Measurements from ENCODE around the gene NEU2. TPM values are rescaled to one million over a fixed set of nuclear protein-coding genes. Genes with fewer than 3 reads are reported as not detected.

The NEU2 gene
- total RNA-seq, 1 experiment from 2014 or later: not detected

DNA sequence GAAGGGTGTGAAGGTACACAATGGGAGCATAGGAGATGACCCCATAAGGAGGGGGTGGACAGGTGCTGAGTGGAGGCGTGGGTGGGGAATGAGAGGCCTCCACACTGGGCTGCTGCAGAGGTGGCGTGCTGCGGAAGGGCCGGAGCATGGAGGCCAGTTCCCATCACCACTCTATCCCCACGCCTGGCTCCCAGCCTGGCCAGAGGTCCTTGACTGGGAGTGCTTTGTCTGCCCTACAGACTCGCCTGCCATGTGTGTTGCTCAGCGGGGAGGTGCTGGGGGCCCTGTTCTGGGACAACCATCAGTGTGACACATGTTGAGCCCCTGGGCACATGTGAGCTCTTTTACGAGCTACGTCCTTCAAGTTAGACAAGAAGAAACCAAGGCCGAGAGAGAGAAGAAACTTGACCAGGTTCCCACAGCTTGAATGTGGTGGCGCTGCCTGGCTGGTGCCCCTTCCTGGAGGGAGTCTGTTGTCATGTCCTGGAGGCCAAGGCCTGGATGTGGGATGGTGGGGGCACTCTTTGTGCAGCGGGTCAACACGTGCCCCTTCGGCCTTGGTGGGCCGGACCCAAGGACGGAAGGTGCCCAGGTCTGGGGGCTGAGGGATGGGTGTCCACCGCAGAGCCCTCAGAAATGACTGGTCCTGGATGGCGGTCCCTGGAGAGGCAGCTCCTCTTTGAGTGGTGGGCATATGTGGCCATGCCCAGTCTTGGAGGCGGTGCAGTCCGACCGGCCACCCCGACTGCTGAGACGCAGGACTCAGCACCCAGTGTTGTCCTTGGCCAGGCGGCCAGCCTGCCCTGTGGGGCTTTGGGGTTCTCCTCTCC, 26.5 kb downstream of the NEU2 start:
- intact Hi-C loops (cut with micrococcal nuclease; ENCODE audit: unreplicated experiment): loop anchor here (10.0 kb wide), 1 partner anchor 454 kb away; no protein-coding TSS in a partner anchor
- no peaks in the 10 kb centered on the region for H3K36me3 ChIP-seq (ENCODE audit: insufficient read depth, low read length, poor library complexity, severe bottlenecking)
- BruUV-seq (replicated peaks): no TSS peak
- no peaks in the 10 kb centered on the region for H3K9me3 ChIP-seq (ENCODE audit: low read depth, low read length, poor library complexity, severe bottlenecking)
- no peak for DNase-seq (ENCODE audit: low spot score)
- no peaks in the 10 kb centered on the region for H3K27me3 ChIP-seq (replicated peaks; ENCODE audit: insufficient read depth, low read depth, low read length, poor library complexity)
- CTCF ChIA-PET: no interaction called here
- no peak overlapping the region for H3K4me3 ChIP-seq (ENCODE audit: low read depth, low read length, poor library complexity, severe bottlenecking)
- no peaks in the 10 kb centered on the region for H3K4me1 ChIP-seq (ENCODE audit: insufficient read depth, low read length, poor library complexity, severe bottlenecking)
- TF ChIP-seq EZH2 (IDR thresholded peaks at IDR 0.05; ENCODE audit: borderline replicate concordance, low read depth, low read length, poor library complexity, severe bottlenecking): no peak
- TF ChIP-seq, protein P1, sequence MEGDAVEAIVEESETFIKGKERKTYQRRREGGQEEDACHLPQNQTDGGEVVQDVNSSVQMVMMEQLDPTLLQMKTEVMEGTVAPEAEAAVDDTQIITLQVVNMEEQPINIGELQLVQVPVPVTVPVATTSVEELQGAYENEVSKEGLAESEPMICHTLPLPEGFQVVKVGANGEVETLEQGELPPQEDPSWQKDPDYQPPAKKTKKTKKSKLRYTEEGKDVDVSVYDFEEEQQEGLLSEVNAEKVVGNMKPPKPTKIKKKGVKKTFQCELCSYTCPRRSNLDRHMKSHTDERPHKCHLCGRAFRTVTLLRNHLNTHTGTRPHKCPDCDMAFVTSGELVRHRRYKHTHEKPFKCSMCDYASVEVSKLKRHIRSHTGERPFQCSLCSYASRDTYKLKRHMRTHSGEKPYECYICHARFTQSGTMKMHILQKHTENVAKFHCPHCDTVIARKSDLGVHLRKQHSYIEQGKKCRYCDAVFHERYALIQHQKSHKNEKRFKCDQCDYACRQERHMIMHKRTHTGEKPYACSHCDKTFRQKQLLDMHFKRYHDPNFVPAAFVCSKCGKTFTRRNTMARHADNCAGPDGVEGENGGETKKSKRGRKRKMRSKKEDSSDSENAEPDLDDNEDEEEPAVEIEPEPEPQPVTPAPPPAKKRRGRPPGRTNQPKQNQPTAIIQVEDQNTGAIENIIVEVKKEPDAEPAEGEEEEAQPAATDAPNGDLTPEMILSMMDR (conservative IDR thresholded peaks at IDR 0.05; ENCODE audit: low read depth, low read length): no peak
- POLR2A ChIA-PET (ENCODE audit: low non-redundant PET): interaction anchor here (0.5 kb wide), 1 partner anchor 226 kb away, joined by 5 read pairs; no protein-coding TSS in a partner anchor
- H3K27ac ChIP-seq (ENCODE audit: low read depth, low read length, poor library complexity, severe bottlenecking): no peak overlapping the region

DNA sequence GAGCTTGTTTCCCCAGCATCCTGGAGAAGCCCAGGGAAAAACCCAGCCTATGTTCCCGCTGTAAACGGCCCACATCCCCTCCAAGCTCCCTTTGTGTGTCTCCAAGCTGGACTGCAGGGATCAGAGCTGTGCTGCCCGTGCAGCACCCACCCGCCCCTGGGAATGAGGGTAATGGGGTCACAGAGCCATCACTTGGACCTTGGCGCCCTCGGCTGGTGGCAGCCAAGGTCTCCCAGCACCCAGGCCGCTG, 27.0 kb downstream of the NEU2 start:
- no peaks in the 10 kb centered on the region for H3K9me3 ChIP-seq (ENCODE audit: low read depth, low read length, poor library complexity, severe bottlenecking)
- no peaks in the 10 kb centered on the region for H3K4me1 ChIP-seq (ENCODE audit: insufficient read depth, low read length, poor library complexity, severe bottlenecking)
- no peak overlapping the region for H3K27ac ChIP-seq (ENCODE audit: low read depth, low read length, poor library complexity, severe bottlenecking)
- CTCF ChIA-PET: no interaction called here
- H3K36me3 ChIP-seq (ENCODE audit: insufficient read depth, low read length, poor library complexity, severe bottlenecking): no peaks in the 10 kb centered on the region
- no peak overlapping the region for H3K4me3 ChIP-seq (ENCODE audit: low read depth, low read length, poor library complexity, severe bottlenecking)
- no peak for TF ChIP-seq EZH2 (IDR thresholded peaks at IDR 0.05; ENCODE audit: borderline replicate concordance, low read depth, low read length, poor library complexity, severe bottlenecking)
- TF ChIP-seq, protein P1 (conservative IDR thresholded peaks at IDR 0.05; ENCODE audit: low read depth, low read length): no peak
- no TSS peak for BruUV-seq (replicated peaks)
- POLR2A ChIA-PET (ENCODE audit: low non-redundant PET): no interaction called here
- intact Hi-C loops (cut with micrococcal nuclease; ENCODE audit: unreplicated experiment): loop anchor here (10.0 kb wide), 1 partner anchor 455 kb away; no protein-coding TSS in a partner anchor
- H3K27me3 ChIP-seq (replicated peaks; ENCODE audit: insufficient read depth, low read depth, low read length, poor library complexity): no peaks in the 10 kb centered on the region
- no peak for DNase-seq (ENCODE audit: low spot score)

DNA sequence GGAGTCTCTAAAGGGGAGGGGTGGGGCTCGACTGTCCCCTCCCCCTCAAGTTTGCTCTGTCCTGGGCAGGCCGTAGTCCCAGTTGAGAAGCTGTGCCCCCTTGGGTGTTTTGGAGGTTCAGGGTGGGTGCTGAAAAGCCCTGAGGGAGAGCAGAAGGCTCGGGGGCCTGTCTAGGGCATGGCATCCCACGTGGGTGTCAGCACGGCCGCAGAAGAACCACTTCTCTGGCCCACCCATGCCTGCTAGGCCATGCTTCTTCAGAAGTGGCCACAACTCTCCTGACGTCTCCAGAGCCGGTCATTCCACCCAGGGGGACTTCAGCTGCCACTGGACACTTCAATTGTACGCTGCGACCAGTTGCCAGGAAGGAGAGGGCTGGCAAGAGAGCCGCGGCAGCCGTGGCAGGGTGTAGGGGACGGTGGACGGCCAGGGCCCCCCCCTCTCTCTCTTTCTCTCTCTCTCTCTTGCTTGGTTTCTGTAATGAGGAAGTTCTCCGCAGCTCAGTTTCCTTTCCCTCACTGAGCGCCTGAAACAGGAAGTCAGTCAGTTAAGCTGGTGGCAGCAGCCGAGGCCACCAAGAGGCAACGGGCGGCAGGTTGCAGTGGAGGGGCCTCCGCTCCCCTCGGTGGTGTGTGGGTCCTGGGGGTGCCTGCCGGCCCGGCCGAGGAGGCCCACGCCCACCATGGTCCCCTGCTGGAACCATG, 27.5 kb downstream of the NEU2 start, which contains the start of gene INPP5D:
Gene INPP5D, plus strand, starts transcription at position 546 of the 704 bp plus-strand sequence. Its CDS starts 137 bp downstream, at position 683.
- CTCF ChIA-PET: no interaction called here
- Histone ChIP-seq H3K36me3 (ENCODE audit: insufficient read depth, low read length, poor library complexity, severe bottlenecking) (no peaks in the 10 kb centered on the region), H3K9me3 (ENCODE audit: low read depth, low read length, poor library complexity, severe bottlenecking) (no peaks in the 10 kb centered on the region), H3K4me3 (ENCODE audit: low read depth, low read length, poor library complexity, severe bottlenecking) (no peak within 1 kb of the TSS), H3K27me3 (replicated peaks; ENCODE audit: insufficient read depth, low read depth, low read length, poor library complexity) (no peaks in the 10 kb centered on the region), H3K27ac (ENCODE audit: low read depth, low read length, poor library complexity, severe bottlenecking) (no peak within 1 kb of the TSS), H3K4me1 (ENCODE audit: insufficient read depth, low read length, poor library complexity, severe bottlenecking) (no peaks in the 10 kb centered on the region)
- BruUV-seq (replicated peaks): no TSS peak
- TF ChIP-seq, protein P1 (conservative IDR thresholded peaks at IDR 0.05; ENCODE audit: low read depth, low read length): no peak
- TF ChIP-seq EZH2 (IDR thresholded peaks at IDR 0.05; ENCODE audit: borderline replicate concordance, low read depth, low read length, poor library complexity, severe bottlenecking): no peak
- intact Hi-C loops (cut with micrococcal nuclease; ENCODE audit: unreplicated experiment): loop anchor here (10.0 kb wide), 1 partner anchor 455 kb away; no protein-coding TSS in a partner anchor
- DNase-seq (ENCODE audit: low spot score): no peak
- POLR2A ChIA-PET (ENCODE audit: low non-redundant PET): no interaction called here
